ENCODE results near the gene RAP1A. TPM values are rescaled to one million over a fixed set of nuclear protein-coding genes. Genes with fewer than 3 reads are reported as not detected.

Gene RAP1A
- total RNA-seq, 1 experiment from 2014 or later, result 26.7 TPM

DNA sequence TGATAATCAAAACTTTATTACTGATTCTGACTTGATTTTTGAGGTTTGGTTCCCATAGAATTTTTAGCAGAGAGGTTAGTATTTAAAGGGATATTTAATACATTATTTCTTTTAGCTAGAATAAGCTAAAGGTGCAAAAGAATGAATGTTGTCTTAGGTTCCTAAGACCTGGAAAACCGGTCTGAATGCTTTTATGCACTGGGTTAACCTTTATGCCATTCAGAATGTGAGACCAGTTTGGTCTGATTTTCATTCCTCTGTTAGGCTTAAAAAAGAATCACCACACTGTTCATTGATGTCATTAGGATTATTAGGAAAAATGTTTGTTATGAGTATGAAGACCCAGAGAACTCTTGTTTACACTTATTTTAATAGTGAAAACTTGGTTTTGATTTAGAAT, 30.1 kb downstream of the RAP1A start:
- no peak overlapping the region for H3K14ac ChIP-seq (ENCODE audit: insufficient read depth, low read length)
- no peaks in the 10 kb centered on the region for H3K27me3 ChIP-seq (ENCODE audit: insufficient read depth, low read length)
- H2BK15ac ChIP-seq (ENCODE audit: low read depth, low read length), result no peak overlapping the region
- H3K9ac ChIP-seq (ENCODE audit: extremely low read depth, insufficient read length, low read length), result no peak overlapping the region
- H4K5ac ChIP-seq (ENCODE audit: insufficient read length, low read depth, low read length), result no peak overlapping the region
- Mint-ChIP-seq H3K4me3 (no peak overlapping the region), H3K4me1 (no peaks in the 10 kb centered on the region), H3K27ac (no peak overlapping the region), H3K9me3 (peaks cover 6 to 13% of the 10 kb centered on the region in 2 experiments; a peak in 4 of 5 replicates), H3K27me3 (ENCODE audit: low read depth) (no peaks in the 10 kb centered on the region), H3K36me3 (ENCODE audit: insufficient read depth in 1 of 3, low read depth in 3 of 3) (peaks cover 18 to 27% (median 22%) of the 10 kb centered on the region in 3 experiments)
- no CpG with 5 or more reads among the region's 1 CpG for WGBS (ENCODE audit: extremely low coverage, insufficient read length, low lambda C conversion rate)
- H2BK5ac ChIP-seq (ENCODE audit: insufficient read length, low read length), result no peak overlapping the region
- H3K9me3 ChIP-seq (ENCODE audit: control insufficient read depth, low read depth, low read length), result no peaks in the 10 kb centered on the region
- no peak overlapping the region for H2BK12ac ChIP-seq (ENCODE audit: insufficient read length, low read depth, low read length)
- H3K4ac ChIP-seq (ENCODE audit: low read depth, low read length), result no peak overlapping the region
- H3K56ac ChIP-seq (ENCODE audit: insufficient read length, low read depth, low read length), result no peak overlapping the region
- no peak overlapping the region for H3K27ac ChIP-seq (ENCODE audit: insufficient read length, low read depth, low read length)
- H3K79me1 ChIP-seq (ENCODE audit: insufficient read depth, low read depth, low read length, poor library complexity, severe bottlenecking), result peaks cover 7% of the 10 kb centered on the region
- no peak for DNase-seq
- H4K91ac ChIP-seq (ENCODE audit: insufficient read length, low read depth, low read length), result no peak overlapping the region
- H3K4me1 ChIP-seq (ENCODE audit: insufficient read depth, low read length), result no peaks in the 10 kb centered on the region
- no peak overlapping the region for H2AK5ac ChIP-seq (ENCODE audit: insufficient read length, low read length)
- H3T11ph ChIP-seq (ENCODE audit: low read length), result no peak overlapping the region
- no peak overlapping the region for H3K18ac ChIP-seq (ENCODE audit: insufficient read length, low read depth, low read length)
- no peaks in the 10 kb centered on the region for H4K20me1 ChIP-seq (ENCODE audit: control insufficient read depth, insufficient read depth, insufficient read length)
- no peak overlapping the region for H4K8ac ChIP-seq (replicated peaks; ENCODE audit: insufficient read length, low read depth, low read length)
- no peak for TF ChIP-seq CTCF (conservative IDR thresholded peaks at IDR 0.05)
- H3K23me2 ChIP-seq (ENCODE audit: insufficient read length, low read depth, low read length, poor library complexity, severe bottlenecking), result no peaks in the 10 kb centered on the region
- H2BK20ac ChIP-seq (ENCODE audit: low read depth, low read length, poor library complexity, severe bottlenecking), result no peak overlapping the region
- no peak overlapping the region for H3K4me2 ChIP-seq (ENCODE audit: insufficient read depth, insufficient read length, low read length)
- H3K79me2 ChIP-seq (ENCODE audit: insufficient read depth, low read length), result peaks cover 4% of the 10 kb centered on the region; the same call in 1 of the 2 replicates
- no peak overlapping the region for H2BK120ac ChIP-seq (ENCODE audit: low read depth, low read length, poor library complexity, severe bottlenecking)
- H3K23ac ChIP-seq (ENCODE audit: insufficient read length, low read depth, low read length), result no peak overlapping the region
- no peak overlapping the region for H2AFZ ChIP-seq (ENCODE audit: low read length)
